Spleen (tissue), 7 donors: ENCODE measurements around the gene AARS1.

Experiments
- POLR2A ChIP-seq, 3 donors: fragments of 450-650 bp; IDR thresholded peaks; one replicate each; pipeline ENCODE4 v1.5.1; 2017; ENCODE audit warnings: antibody characterized with exemption in 3 of 3, mild to moderate bottlenecking in 1 of 3
- TF ChIP-seq, protein P1 (sequence below), 11 experiments: fragments of 200-600 bp in 7 of 11; fragments of 450-650 bp in 4 of 11; sonication (generic) in 4 of 11; IDR thresholded peaks in 8 of 11; conservative IDR thresholded peaks in 3 of 11; 1 replicate in 7 of 11; 2 replicates in 4 of 11; pipeline versions ENCODE4 v1.4.0 to v1.8.0; 2016 to 2021; ENCODE audit warnings: antibody characterized with exemption in 11 of 11, inconsistent platforms in 4 of 11, mild to moderate bottlenecking in 1 of 11
- donor health status: DM: no; HTN: no; CAD: no; lungs with moderate emphysema.
- donor health status: DM: no; HTN: no; CAD: no.
- donor health status: DM: no; HTN: no; CAD: no.

GRCh38 chr16:70258946-70259345 lies 30.4 kb downstream of the AARS1 start:
- TF ChIP-seq, protein P1, sequence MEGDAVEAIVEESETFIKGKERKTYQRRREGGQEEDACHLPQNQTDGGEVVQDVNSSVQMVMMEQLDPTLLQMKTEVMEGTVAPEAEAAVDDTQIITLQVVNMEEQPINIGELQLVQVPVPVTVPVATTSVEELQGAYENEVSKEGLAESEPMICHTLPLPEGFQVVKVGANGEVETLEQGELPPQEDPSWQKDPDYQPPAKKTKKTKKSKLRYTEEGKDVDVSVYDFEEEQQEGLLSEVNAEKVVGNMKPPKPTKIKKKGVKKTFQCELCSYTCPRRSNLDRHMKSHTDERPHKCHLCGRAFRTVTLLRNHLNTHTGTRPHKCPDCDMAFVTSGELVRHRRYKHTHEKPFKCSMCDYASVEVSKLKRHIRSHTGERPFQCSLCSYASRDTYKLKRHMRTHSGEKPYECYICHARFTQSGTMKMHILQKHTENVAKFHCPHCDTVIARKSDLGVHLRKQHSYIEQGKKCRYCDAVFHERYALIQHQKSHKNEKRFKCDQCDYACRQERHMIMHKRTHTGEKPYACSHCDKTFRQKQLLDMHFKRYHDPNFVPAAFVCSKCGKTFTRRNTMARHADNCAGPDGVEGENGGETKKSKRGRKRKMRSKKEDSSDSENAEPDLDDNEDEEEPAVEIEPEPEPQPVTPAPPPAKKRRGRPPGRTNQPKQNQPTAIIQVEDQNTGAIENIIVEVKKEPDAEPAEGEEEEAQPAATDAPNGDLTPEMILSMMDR (IDR thresholded peaks at IDR 0.05 in 8 of 11, conservative IDR thresholded peaks at IDR 0.05 in 3 of 11) = no peak
- TF ChIP-seq POLR2A (IDR thresholded peaks at IDR 0.05) = no peak
